MCF 10A (cell line): Measurements from ENCODE around the gene SLC38A1. TPM values are rescaled to one million over a fixed set of nuclear protein-coding genes. Genes with fewer than 3 reads are reported as not detected.

Experiments
- BruUV-seq: library from RNA; stranded (reverse); fragments of 400-500 nt; replicated peaks from 2 replicates; lab custom pipeline; 2021; lab: Mats Ljungman, UMichigan
- CTCF ChIA-PET: fragments of 300-600 bp; sonication (Branson Sonifier 250); formaldehyde crosslinking; extraction: SDS; loops from one replicate; lab custom pipeline; 2021; ENCODE audit warnings: antibody characterized with exemption, inconsistent platforms; lab: Yijun Ruan, JAX
- POLR2A ChIA-PET: fragments of 300-600, 350-650 bp; sonication (Branson Sonifier 250); formaldehyde crosslinking; extraction: SDS; loops from one replicate; lab custom pipeline; 2020; ENCODE audit warnings: antibody characterized with exemption, inconsistent platforms; lab: Yijun Ruan, JAX
- DNase-seq: peaks from one replicate; pipeline ENCODE4 v3.0.0-alpha.2; 2018; ENCODE audit not compliant: unreplicated experiment
- H3K27ac Mint-ChIP-seq: one replicate; pipeline ENCODE4 v1.8.0; 2022; ENCODE audit warnings: mild to moderate bottlenecking, low read depth, mixed read lengths; ENCODE audit not compliant: unreplicated experiment
- H3K27me3 Mint-ChIP-seq: one replicate; pipeline ENCODE4 v1.8.0; 2022; ENCODE audit warnings: mixed read lengths; ENCODE audit not compliant: insufficient read depth, unreplicated experiment
- H3K36me3 Mint-ChIP-seq: one replicate; pipeline ENCODE4 v1.8.0; 2022; ENCODE audit warnings: mild to moderate bottlenecking, moderate library complexity, mixed read lengths; ENCODE audit not compliant: insufficient read depth, unreplicated experiment
- H3K4me1 Mint-ChIP-seq: one replicate; pipeline ENCODE4 v1.8.0; 2022; ENCODE audit warnings: mixed read lengths; ENCODE audit not compliant: insufficient read depth, unreplicated experiment
- H3K4me3 Mint-ChIP-seq: one replicate; pipeline ENCODE4 v1.8.0; 2022; ENCODE audit warnings: mild to moderate bottlenecking, moderate library complexity, mixed read lengths; ENCODE audit not compliant: unreplicated experiment
- H3K9me3 Mint-ChIP-seq: one replicate; pipeline ENCODE4 v1.8.0; 2022; ENCODE audit warnings: mixed read lengths; ENCODE audit not compliant: unreplicated experiment
- CTCF ChIP-seq: fragments of 200-600 bp; IDR thresholded peaks from one replicate; pipeline ENCODE4 v1.8.0; 2022; ENCODE audit warnings: antibody characterized with exemption, mild to moderate bottlenecking; ENCODE audit not compliant: unreplicated experiment
- intact Hi-C: fragments of 100-400 bp; cut with micrococcal nuclease; formaldehyde crosslinking; loops from 2 replicates; pipeline ENCODE4 v1.14.1; 2022
- total RNA-seq: library from RNA; stranded (reverse); gene quantifications from 2 replicates; pipeline ENCODE4 v1.2.3, GENCODE V29; 2022

The SLC38A1 gene
- total RNA-seq, 1 experiment from 2014 or later = 327 TPM

- no peak for TF ChIP-seq CTCF
- ChIA-PET POLR2A (interaction anchor here (1.1 to 2.1 kb wide), 6 partner anchors 10 to 456 kb away, joined by 3 to 10 read pairs (median 4); partner anchors contain the start of gene SLC38A1), CTCF (interaction anchor here (0.5 to 0.7 kb wide), 3 partner anchors 48 to 434 kb away, joined by 3 read pairs; no protein-coding TSS in a partner anchor)
- Mint-ChIP-seq H3K4me1 (peaks cover 42% of the 10 kb centered on the region), H3K27me3 (no peaks in the 10 kb centered on the region), H3K9me3 (no peaks in the 10 kb centered on the region), H3K27ac (peak overlapping the region; percentile 40), H3K4me3 (no peak overlapping the region), H3K36me3 (peaks cover 76% of the 10 kb centered on the region)
- BruUV-seq = no TSS peak
- DNase-seq = no peak
- intact Hi-C loops = no loop called here
Measured at GRCh38 chr12:46218322-46219095, 50.3 kb downstream of the SLC38A1 start.

GRCh38 chr12:46217541-46218321, 51.1 kb downstream of the SLC38A1 start:
- no peak for DNase-seq
- BruUV-seq = no TSS peak
- intact Hi-C loops = no loop called here
- ChIA-PET CTCF (interaction anchor here (0.5 to 1.0 kb wide), 6 partner anchors 9 to 445 kb away, joined by 3 to 5 read pairs (median 4); no protein-coding TSS in a partner anchor), POLR2A (interaction anchor here (0.6 to 2.0 kb wide), 6 partner anchors 10 to 249 kb away, joined by 3 to 10 read pairs (median 3); partner anchors contain the start of gene SLC38A1)
- Mint-ChIP-seq H3K9me3 (no peaks in the 10 kb centered on the region), H3K4me3 (no peak overlapping the region), H3K4me1 (peaks cover 40% of the 10 kb centered on the region), H3K27me3 (no peaks in the 10 kb centered on the region), H3K36me3 (peaks cover 76% of the 10 kb centered on the region), H3K27ac (no peak overlapping the region)
- TF ChIP-seq CTCF = no peak

- Mint-ChIP-seq H3K4me3 (no peak overlapping the region), H3K36me3 (peaks cover 68% of the 10 kb centered on the region), H3K27me3 (no peaks in the 10 kb centered on the region), H3K4me1 (peaks cover 40% of the 10 kb centered on the region), H3K9me3 (no peaks in the 10 kb centered on the region), H3K27ac (no peak overlapping the region)
- ChIA-PET POLR2A (interaction anchor here (0.6 to 1.9 kb wide), 6 partner anchors 9 to 653 kb away, joined by 3 to 8 read pairs (median 4); no protein-coding TSS in a partner anchor), CTCF (interaction anchor here (1.1 to 1.2 kb wide), 2 partner anchors 45 to 61 kb away, joined by 5 read pairs; no protein-coding TSS in a partner anchor)
- no TSS peak for BruUV-seq
- TF ChIP-seq CTCF = no peak
- intact Hi-C loops = no loop called here
- DNase-seq = no peak
Measured at GRCh38 chr12:46214668-46215436, 54.0 kb downstream of the SLC38A1 start.
